Glomerular visceral epithelial cell (primary cell): ENCODE measurements around the gene CNTNAP5.

Source experiments
- DNase-seq: peaks from one replicate; pipeline ENCODE4 v3.0.0-alpha.2; 2016; ENCODE audit errors: extremely low spot score

Gene CNTNAP5

DNA sequence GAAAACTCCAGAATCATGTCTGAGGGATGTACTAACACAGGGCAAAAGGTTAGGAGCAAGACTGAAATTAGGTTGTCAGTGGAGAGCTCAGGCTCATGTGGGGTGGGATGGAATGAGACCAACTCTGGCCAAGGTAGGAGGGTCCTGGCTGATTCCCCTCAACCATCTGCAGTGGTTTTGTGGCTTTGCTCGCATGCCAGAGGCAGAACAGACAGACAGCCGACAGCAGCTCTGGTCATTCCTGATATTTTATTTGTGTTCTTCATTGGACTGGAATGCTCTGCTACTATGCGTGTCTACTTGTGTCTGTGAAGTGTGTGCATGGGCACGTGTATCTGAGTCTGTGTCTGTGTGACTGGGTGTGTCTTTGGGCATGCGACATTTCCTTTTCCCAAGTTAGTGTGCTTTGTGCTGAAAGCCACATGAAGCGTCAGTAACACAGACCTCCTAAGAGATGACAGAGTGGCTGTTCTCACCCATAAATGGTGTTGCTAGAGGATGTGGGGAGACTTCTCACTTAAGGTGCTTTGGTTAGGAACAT lies 239.5 kb downstream of the CNTNAP5 start:
- no peak for DNase-seq

DNA sequence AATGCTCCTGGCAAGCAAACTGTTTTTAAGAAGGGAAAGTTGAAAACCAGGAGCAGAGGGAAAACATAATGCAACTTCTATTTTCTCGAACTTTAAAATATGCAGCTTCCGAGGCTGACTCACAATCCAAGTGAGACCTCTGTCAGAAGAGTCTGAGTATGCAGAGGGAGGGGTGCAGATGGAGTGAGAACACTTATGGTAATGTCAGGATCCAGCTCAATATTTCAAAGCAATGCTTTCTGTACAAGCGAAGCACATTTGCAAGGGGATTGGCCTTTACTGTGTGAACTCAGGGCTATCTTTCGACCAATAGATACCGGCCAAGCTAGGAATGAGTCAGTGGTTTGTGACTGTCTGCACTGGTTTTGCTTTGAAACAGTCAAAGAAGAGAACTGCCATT lies 242.7 kb downstream of the CNTNAP5 start:
- no peak for DNase-seq

DNA sequence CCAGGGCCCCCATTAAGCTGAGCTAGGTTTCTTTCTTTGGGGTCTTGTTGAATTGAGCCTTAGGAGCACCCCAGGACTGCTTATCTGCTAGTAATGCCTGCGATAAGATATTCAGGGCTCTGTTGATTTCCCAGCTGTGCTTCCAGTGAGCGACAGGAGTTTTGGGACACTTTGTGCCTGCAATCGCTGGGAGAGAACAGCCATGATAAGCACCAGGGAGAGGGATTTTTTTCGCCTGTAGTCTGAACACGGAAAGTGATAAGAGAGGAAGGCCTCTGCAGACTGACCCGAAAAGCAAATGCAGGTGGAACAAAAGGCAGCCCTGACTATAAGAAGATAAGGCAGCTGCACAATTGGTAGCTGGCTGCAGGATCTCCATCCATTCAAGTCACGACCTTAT lies 244.3 kb downstream of the CNTNAP5 start:
- DNase-seq: no peak

DNA sequence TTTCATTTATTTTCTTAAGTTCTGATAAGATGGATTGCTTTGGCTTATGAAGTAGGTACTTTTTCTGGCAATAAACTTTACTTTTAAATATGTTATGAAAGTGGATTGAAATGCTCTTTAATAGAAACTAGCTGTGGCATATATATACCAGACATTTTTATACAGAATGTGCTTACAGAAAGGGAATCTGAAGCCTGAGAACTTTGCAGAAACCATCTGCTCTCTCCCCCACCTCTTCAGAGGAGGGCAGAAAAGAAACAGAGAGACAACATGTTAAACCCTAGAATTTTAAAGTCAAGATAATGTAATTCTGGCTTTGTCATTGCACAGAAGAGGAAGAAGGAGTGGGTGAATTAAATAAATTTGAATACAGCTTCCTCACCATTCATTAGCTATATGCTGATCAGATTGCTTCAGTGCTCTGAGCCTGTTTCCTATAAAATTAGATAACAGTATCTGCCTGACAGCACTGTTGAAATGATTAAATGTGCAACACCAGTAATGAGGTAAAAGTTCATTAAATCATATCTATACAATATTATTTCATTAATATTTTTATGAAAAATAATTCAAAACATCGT lies 247.3 kb downstream of the CNTNAP5 start:
- no peak for DNase-seq

DNA sequence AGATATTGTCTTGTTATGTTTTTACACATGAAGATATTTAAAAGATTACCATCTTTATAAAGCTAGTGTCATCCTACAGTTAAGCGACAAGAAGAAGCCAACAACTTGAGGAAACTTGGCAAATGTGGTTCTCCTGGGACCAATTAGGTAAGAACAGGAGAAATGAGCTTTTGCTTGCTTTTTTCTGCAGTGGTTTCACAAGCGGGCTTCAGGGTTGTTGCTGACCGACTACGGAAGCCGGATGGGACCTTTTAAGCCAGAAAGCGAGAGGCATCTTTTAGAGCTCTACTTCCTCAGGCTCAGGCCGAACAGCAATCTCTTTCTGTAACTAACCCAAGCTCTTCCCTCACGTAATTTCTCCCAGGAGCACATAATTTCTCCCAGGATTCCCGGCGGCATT lies 256.5 kb downstream of the CNTNAP5 start:
- DNase-seq: no peak

DNA sequence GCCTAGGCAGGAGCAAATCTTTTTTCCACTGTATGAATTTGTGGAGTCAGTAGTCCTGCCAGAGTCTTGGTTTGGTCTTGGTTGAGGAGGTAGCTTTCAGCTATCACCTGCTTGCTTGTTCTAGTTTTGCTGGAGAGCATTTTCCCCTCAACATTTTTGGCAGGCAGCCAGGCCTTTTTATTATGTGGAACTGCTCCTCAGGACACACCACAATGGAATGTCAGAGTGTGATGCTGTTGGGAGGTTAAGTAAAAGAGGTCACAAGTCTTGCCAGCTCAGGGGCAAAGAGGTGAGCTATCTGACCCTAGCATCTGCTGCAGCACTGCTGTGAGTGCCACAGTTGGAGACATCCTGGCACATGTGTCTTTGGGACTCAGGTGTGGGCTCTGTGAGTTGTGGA lies 258.0 kb downstream of the CNTNAP5 start:
- DNase-seq: no peak

DNA sequence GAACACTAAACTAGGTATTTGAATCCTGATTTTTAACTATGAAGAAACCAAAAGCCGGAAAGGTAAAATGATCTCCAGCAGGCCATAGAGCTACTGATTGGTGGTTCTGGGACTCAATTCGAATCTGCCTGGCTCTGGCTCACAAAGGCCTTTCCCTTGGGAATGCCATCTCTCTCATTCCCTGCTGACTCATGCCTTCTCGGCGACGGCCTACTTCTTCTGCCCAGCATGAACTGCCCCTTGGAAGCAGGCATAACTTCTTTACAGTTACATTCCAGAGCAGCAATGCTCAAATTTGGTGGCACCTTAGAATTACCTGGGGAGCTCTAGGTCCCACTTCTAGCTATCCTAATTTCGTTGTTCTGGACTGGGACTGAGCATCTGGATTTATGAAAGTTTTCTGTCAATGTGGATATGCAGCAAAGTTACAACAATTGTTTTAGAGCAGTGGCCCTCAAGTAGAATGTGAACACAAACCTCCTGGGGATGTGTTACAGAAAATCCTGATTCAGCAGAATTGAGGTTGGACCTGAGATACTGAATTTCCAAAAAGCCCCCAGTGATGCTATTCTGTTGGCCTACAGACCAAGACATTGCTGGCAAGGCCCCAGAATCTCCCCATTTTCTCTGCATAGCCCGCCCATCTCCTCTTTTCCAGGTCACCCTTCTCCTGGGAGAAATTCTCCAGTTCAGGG lies 261.1 kb downstream of the CNTNAP5 start:
- no peak for DNase-seq

DNA sequence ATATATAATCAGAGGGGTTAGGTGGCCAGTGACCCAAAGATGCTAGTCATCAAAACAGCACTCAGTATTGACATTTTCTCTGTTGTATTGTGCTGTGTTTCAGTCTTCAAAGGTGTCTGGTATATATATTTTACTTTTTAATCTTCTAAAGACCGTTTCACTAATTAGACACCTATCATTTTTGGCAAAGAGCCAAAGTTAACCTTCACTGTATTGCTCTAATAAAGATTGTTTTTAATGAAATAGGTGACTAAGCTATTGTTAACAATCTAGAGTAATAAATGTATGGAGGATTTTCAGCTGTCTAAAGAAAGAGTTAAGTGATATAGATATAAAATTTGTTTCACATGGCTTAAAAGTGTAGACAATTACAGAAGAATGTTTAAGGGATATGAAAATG lies 264.0 kb downstream of the CNTNAP5 start:
- DNase-seq: no peak

DNA sequence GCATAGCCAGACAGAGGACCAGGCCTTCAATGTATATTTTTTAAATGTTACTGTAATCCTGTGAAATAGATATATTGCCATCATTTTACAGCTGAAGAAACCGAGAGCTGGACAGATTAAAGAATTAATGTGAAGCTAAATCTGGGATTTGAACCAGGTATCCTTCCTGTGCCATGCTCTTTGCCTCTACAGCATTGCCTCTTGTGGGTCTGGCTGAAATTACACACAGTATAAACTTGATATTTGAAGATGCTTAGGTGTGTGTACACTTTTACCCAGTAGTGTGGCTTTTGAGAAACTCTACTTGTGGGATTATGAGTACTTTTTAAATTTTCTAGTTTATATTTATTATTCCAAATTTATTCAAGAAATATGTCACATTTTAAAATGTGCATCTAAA lies 264.5 kb downstream of the CNTNAP5 start:
- DNase-seq: no peak

DNA sequence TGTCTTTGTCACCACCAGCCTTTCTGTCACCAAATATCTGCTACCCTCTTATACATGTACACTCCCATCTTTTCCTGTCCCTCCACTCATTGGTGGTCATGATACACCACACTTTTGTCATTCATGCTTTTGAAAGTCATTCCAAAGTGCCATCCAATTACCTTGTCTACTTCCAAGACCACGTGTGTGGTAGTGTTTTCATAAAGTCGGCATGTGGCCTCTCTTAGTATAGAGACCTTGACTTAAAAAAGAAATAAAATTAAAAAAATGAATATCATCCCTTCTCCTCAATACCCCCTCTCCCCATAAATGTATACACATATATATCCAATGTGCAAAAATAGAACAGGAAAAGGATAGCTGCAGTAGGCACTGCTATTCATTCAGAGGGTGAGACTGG lies 271.4 kb downstream of the CNTNAP5 start:
- no peak for DNase-seq

DNA sequence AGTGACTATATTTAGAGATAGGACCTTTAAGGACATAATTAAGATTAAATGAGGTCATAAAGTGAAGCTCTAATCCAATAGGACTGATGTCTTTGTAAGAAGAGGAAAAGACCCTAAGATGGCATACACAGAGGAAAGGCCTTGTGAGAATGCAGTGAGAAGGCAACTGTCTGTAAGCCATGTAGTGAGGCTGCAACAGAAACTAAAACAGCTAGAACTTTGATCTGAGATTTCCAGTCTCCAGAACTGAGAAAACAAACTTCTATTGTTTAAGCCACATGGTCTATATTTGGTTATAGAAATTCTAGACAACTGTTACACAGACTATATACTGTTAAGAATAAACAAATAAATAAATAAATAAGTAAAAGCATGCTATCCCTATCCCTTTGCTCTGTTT lies 276.8 kb downstream of the CNTNAP5 start:
- no peak for DNase-seq

DNA sequence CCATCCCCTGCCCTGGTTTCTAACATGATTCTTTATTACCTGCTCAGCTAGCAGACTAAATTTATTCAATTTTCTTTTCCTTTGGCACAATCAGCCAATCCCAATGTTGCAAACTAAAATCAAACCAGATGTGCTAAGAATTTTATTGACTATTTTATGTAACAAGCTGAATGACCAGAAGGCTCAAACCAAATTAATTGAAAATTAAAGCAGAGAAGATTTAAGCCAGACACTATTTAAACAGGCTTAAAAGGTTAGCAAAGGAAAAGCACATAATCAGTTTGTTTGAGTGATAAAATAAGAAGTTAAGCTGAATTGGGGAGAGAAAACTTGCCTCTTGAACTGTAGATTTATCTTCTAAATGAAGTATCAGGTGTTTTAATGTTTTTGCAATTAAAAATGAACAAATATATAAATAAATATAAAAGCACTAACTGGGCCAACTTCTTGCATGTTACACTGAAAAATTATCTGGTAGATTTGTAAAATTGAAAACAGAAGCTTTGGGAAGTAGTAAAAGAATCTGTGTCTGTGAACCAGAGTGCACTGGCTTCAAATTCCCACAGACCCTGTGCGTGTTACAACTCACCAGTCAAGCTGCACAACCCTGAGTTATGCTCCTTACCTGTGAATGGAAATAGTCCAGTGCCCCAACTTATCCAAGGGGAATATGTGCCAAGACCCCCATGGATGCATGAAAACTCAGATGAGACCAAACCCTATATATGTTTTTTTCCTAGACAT lies 283.4 kb downstream of the CNTNAP5 start:
- no peak for DNase-seq

DNA sequence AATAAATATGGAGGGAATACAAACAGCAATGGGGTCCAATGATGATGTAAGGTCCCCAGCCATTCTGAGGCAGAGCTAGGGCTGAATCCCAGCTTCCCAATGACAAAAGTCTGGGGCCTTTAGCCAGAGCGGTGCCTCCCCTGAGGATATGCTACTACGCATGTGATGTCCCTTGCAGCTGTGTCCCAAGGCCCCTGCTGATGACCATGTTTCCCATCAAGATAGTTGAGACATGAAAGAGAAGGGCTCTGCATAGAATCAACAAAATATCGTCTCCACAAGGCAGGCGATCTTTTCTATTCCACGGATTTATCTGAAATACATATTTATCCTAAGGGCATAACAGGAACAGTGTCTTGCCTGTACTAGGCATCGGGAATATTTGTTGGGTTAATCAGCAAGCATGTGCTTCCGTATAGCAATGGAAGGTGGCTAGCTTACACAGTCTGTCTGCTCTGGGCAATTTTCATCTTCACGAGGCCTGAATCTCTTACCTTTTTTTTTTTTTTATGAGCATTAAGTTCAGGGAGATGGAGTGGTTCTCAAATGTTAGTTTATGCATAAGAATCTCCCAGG lies 284.6 kb downstream of the CNTNAP5 start:
- no peak for DNase-seq

DNA sequence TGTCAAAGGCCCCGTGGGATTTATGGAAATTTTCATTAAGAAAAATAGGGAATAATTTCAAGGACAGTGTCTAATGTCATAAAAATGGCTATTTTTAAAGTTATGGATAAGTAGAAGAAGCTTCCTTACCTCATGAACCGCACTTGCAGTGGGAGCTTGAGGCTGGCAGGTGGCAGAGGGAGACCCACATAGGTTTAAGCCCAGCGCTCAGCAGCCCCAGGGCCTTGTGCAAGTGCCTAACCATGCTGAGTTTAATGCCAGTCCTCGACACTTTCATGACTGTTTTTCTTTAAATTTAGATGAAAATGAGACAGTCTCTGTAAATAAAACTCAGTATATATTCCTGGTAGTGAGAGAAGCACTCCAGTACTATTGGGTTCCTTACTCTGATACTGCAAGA lies 285.6 kb downstream of the CNTNAP5 start:
- DNase-seq: no peak

DNA sequence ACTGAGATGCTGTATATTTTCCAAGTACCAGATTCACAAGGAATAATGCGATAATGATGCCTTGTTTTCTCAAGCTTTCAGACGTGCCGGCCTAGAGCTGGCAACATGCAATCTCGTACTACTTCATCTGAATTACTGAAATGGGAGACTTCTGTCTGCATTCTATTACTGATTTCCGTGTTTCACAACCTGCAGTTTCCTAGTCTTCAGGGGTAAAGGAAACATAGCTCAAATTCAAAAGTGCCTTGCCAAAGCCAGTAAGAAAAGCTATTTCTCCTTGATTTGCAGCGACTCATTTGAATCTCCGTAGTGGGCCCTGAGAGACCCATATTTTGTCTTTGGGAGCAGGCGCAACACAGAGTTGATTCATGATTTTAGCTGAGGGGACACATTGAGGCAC lies 289.0 kb downstream of the CNTNAP5 start:
- no peak for DNase-seq

DNA sequence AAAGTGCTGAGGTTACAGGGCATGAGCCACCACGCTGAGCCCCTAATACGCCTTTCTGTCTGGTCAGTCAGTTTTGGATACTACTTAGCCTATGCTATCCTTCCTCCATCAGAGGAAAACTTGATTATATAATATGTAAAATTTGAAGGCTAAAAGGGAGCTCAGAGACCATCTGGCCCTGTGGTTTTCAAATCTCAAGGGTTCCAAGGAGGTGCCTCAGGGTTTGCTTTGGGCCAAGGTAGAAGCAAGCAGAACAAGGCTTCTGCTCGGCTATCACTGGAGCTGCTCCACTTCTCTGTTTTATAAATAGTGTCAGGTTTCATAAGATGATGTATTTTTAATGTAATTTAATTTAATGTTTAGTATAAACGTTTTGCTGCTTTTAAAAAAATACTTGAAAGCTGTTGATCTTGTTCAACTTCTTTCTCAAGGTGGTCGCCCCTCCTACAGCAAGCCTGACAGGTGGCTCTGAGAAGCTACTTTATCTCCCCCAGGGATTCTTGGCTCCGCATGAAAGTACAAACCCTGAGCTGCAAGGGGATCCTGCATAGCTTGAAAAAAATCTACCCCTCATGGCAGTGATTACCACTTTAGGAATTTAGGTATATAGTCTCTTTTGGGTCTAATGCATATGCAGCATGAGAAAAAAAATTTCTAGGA lies 290.3 kb downstream of the CNTNAP5 start:
- DNase-seq: no peak

DNA sequence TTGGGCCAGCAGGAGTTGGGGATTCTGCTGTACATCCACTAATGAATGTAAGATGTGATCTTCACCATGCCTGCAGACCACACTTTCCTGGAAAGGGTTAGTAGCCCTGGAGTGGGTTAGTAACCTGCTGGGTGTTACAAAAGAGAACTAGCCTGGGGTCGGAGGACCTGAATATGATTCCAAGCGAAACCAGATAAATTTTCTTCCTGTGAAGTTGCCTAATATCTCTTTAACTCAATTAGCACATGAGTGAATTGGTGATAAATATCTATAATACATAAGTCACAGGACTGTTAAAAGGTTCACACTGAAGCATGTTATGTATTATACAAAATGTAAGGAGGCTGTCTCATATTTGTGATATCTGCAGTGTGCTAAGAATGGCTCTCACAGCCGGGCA lies 291.0 kb downstream of the CNTNAP5 start:
- no peak for DNase-seq

DNA sequence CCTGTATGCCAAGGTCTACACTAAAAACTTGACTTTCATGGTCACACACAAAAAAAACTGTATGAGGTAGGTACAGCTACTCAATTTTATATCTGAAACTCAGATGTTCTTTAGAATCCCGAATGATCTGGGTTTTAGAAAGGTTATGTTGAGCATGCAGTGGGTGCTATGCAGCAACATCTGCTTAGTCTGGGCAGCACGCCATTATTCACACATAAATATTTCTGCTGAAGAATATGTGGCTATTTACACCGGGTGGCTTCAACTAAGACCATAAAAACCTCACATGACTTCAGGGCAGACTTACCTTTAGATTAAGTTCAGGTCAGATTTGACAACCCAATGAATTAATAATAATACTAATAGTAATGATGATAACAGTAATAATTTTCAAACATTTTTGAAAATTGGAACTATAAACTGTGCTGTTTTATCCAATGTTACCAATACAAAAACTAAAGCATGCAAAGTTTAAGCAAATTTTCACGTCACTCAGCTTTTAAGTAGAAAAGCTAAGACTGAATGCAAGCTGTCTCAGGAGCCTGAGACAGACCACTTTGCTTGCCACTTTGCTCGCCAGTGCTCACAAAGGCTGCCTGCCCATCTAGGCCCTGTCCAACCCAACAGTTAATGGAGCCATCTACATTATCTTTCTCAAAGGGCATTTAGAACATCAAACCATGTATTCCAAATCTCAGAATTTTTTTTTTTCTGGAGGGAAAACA lies 292.0 kb downstream of the CNTNAP5 start:
- no peak for DNase-seq

DNA sequence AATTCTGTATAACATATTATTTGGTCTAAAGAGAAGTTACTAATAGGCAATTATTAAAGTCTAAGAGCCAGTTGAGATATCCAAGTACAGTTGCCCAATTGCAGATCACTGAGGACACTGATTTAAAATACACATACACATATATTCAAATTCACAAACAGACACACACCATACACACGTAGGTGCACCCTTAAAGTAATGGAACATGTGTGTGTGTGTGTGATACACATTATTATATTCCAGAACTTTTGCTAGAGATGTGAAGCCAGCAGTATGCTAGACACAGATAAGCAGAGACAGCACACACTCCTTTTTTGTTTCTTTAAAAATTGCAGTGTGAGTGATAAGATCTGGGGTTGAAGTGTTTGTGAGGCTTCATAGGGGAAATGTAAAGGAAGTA lies 292.5 kb downstream of the CNTNAP5 start:
- DNase-seq: no peak

DNA sequence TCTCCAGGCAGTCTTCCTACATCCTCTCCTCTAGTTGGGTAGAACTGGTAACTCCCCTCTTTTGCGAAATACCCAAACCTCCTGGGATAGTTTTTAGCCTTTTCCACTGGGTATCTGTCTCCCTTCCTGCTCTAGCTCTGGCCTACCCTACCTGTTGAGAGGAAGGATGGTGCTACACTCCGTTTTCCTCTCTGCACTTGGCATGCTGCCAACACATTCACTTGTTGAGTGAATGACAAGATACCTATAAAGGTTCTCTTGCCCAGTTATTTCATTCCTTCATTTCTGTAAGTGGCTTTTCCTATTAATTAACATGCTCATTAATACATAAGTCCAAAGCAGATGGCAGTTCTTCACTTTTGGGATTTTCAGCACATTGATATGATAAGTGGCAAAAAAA lies 293.8 kb downstream of the CNTNAP5 start:
- DNase-seq: no peak

DNA sequence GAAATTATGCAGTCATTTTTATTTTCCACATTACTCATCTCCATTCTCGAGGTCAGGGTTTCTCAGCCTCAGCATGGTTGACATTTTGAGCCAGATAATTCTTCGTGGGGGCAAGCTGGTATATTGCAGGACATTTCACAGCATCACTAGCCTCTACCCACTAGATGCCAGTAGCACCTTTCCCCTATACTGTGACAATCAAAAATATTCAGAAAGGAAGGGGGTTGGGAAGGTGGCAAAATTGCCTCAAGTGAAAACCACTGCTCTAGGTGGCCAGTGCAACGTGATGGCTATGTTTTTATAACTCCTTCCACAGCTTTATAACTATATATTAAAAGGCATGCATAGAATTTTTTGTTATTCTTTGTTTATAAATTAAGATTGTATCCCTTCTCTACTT lies 294.5 kb downstream of the CNTNAP5 start:
- no peak for DNase-seq
